NCI-H1417 treated with DMSO at 0.1 percent for 48 hours (cell line): ENCODE data around the gene SFXN5.

Experiments used
- DNase-seq: peaks from one replicate; lab custom pipeline; 2025; lab: John Stamatoyannopoulos, UW

SFXN5 gene

GRCh38 chr2:73018188-73018825 lies 53.2 kb downstream of the SFXN5 start:
- no peak for DNase-seq

- no peak for DNase-seq
Observed at GRCh38 chr2:73013936-73014335, 57.6 kb downstream of the SFXN5 start.

- no peak for DNase-seq
Observed at GRCh38 chr2:73009177-73009839, 62.2 kb downstream of the SFXN5 start.

GRCh38 chr2:73008766-73009135 lies 62.8 kb downstream of the SFXN5 start:
- no peak for DNase-seq

- no peak for DNase-seq
Observed at GRCh38 chr2:73007991-73008765, 63.3 kb downstream of the SFXN5 start.

- DNase-seq: no peak
Observed at GRCh38 chr2:73006969-73007710, 64.4 kb downstream of the SFXN5 start.

- DNase-seq: no peak
Observed at GRCh38 chr2:73004889-73005596, 66.5 kb downstream of the SFXN5 start.

GRCh38 chr2:73004466-73004865 lies 67.0 kb downstream of the SFXN5 start:
- no peak for DNase-seq

- DNase-seq: no peak
Observed at GRCh38 chr2:73003027-73003426, 68.5 kb downstream of the SFXN5 start.

- no peak for DNase-seq
Observed at GRCh38 chr2:73000808-73001570, 70.5 kb downstream of the SFXN5 start.

- DNase-seq: no peak
Observed at GRCh38 chr2:72999729-73000725, 71.5 kb downstream of the SFXN5 start.

GRCh38 chr2:72998724-72999123 lies 72.8 kb downstream of the SFXN5 start:
- no peak for DNase-seq

- DNase-seq: no peak
Observed at GRCh38 chr2:72998234-72998651, 73.3 kb downstream of the SFXN5 start.

GRCh38 chr2:72996117-72996502 lies 75.4 kb downstream of the SFXN5 start:
- no peak for DNase-seq

- no peak for DNase-seq
Observed at GRCh38 chr2:72995430-72996116, 75.9 kb downstream of the SFXN5 start.

GRCh38 chr2:72994991-72995380 lies 76.5 kb downstream of the SFXN5 start:
- no peak for DNase-seq

- DNase-seq: no peak
Observed at GRCh38 chr2:72994282-72994990, 77.1 kb downstream of the SFXN5 start.

GRCh38 chr2:72993933-72994280 lies 77.6 kb downstream of the SFXN5 start:
- DNase-seq: no peak
